Measurements from ENCODE around the gene ZNF232. TPM values are rescaled to one million over a fixed set of nuclear protein-coding genes. Genes with fewer than 3 reads are reported as not detected.
A peak's percentile ranks its signal among the peaks of the same experiment; 100 is the strongest.

The ZNF232 gene
- total and polyA plus RNA-seq, 2 donors (not counting 1 experiment from before 2014, with no cell fraction given): 4.2 to 7.3 TPM

GRCh38 chr17:5096731-5097100 is 15.0 kb downstream of the ZNF232 start:
- TF ChIP-seq EZH2 (IDR thresholded peaks at IDR 0.05; ENCODE audit: low read length, missing control alignments) (no peak), CTCF (conservative IDR thresholded peaks at IDR 0.05 in 1 of 2, IDR thresholded peaks at IDR 0.05 in 1 of 2; ENCODE audit: low read depth in 1 of 2, low read length in 2 of 2) (no peak)
- Histone ChIP-seq H3K79me2 (ENCODE audit: control insufficient read depth, insufficient read depth, low read length) (no peaks in the 10 kb centered on the region), H3K4me2 (ENCODE audit: extremely low read depth, insufficient read depth, low read length) (no peak overlapping the region)

GRCh38 chr17:5092218-5093010 is 19.3 kb downstream of the ZNF232 start:
- H3K4me1 ChIP-seq (ENCODE audit: control insufficient read depth, extremely low read depth, insufficient read depth, low read length): no peaks in the 10 kb centered on the region
- H3K27me3 ChIP-seq (ENCODE audit: control insufficient read depth, insufficient read depth, low read length): no peaks in the 10 kb centered on the region
- H3K4me2 ChIP-seq (ENCODE audit: extremely low read depth, insufficient read depth, low read length): no peak overlapping the region
- no peak overlapping the region for H2AFZ ChIP-seq (ENCODE audit: low read length)
- H3K36me3 ChIP-seq (ENCODE audit: control insufficient read depth, insufficient read depth, low read length): no peaks in the 10 kb centered on the region
- H3K79me2 ChIP-seq (ENCODE audit: control insufficient read depth, insufficient read depth, low read length): no peaks in the 10 kb centered on the region
- peak in 1 of 2 donors; percentile 18 for DNase-seq (ENCODE audit: low read depth in 2 of 2)
- no peak overlapping the region for H3K27ac ChIP-seq (ENCODE audit: insufficient read depth, low read length)
- H3K9me3 ChIP-seq (ENCODE audit: control insufficient read depth, insufficient read depth, low read depth, low read length): peaks cover 4% of the 10 kb centered on the region
- no peak overlapping the region for H3K9ac ChIP-seq (ENCODE audit: insufficient read depth, low read length)
- TF ChIP-seq CTCF (conservative IDR thresholded peaks at IDR 0.05 in 1 of 2, IDR thresholded peaks at IDR 0.05 in 1 of 2; ENCODE audit: low read depth in 1 of 2, low read length in 2 of 2) (no peak), EZH2 (IDR thresholded peaks at IDR 0.05; ENCODE audit: low read length, missing control alignments) (no peak)
- no peaks in the 10 kb centered on the region for H4K20me1 ChIP-seq (ENCODE audit: control insufficient read depth, extremely low read depth, insufficient read depth, low read length)
- no peak overlapping the region for H3K4me3 ChIP-seq (replicated peaks in 1 of 4; ENCODE audit: control extremely low read depth in 1 of 4, insufficient read depth in 1 of 4, low read depth in 3 of 4, low read length in 4 of 4)

More at GRCh38 chr17:5096731-5097100, 15.0 kb downstream of the ZNF232 start:
- H3K4me3 ChIP-seq (replicated peaks in 1 of 4; ENCODE audit: control extremely low read depth in 1 of 4, insufficient read depth in 1 of 4, low read depth in 3 of 4, low read length in 4 of 4): no peak overlapping the region
- H3K27me3 ChIP-seq (ENCODE audit: control insufficient read depth, insufficient read depth, low read length): no peaks in the 10 kb centered on the region
- H2AFZ ChIP-seq (ENCODE audit: low read length): no peak overlapping the region
- no peak overlapping the region for H3K27ac ChIP-seq (ENCODE audit: insufficient read depth, low read length)
- no peaks in the 10 kb centered on the region for H4K20me1 ChIP-seq (ENCODE audit: control insufficient read depth, extremely low read depth, insufficient read depth, low read length)
- DNase-seq (ENCODE audit: low read depth in 2 of 2): no peak
- no peaks in the 10 kb centered on the region for H3K4me1 ChIP-seq (ENCODE audit: control insufficient read depth, extremely low read depth, insufficient read depth, low read length)
- no peak overlapping the region for H3K9ac ChIP-seq (ENCODE audit: insufficient read depth, low read length)
- no peaks in the 10 kb centered on the region for H3K36me3 ChIP-seq (ENCODE audit: control insufficient read depth, insufficient read depth, low read length)
- peaks cover 4% of the 10 kb centered on the region for H3K9me3 ChIP-seq (ENCODE audit: control insufficient read depth, insufficient read depth, low read depth, low read length)

GRCh38 chr17:5080591-5080990 is 31.1 kb downstream of the ZNF232 start:
- Histone ChIP-seq H3K4me2 (ENCODE audit: extremely low read depth, insufficient read depth, low read length) (no peak overlapping the region), H3K27me3 (ENCODE audit: control insufficient read depth, insufficient read depth, low read length) (no peaks in the 10 kb centered on the region), H3K9me3 (ENCODE audit: control insufficient read depth, insufficient read depth, low read depth, low read length) (no peaks in the 10 kb centered on the region), H3K79me2 (ENCODE audit: control insufficient read depth, insufficient read depth, low read length) (no peaks in the 10 kb centered on the region), H3K27ac (ENCODE audit: insufficient read depth, low read length) (no peak overlapping the region), H4K20me1 (ENCODE audit: control insufficient read depth, extremely low read depth, insufficient read depth, low read length) (no peaks in the 10 kb centered on the region), H3K4me3 (replicated peaks in 1 of 4; ENCODE audit: control extremely low read depth in 1 of 4, insufficient read depth in 1 of 4, low read depth in 3 of 4, low read length in 4 of 4) (no peak overlapping the region), H3K36me3 (ENCODE audit: control insufficient read depth, insufficient read depth, low read length) (no peaks in the 10 kb centered on the region), H3K4me1 (ENCODE audit: control insufficient read depth, extremely low read depth, insufficient read depth, low read length) (no peaks in the 10 kb centered on the region), H3K9ac (ENCODE audit: insufficient read depth, low read length) (no peak overlapping the region), H2AFZ (ENCODE audit: low read length) (no peak overlapping the region)
- TF ChIP-seq EZH2 (IDR thresholded peaks at IDR 0.05; ENCODE audit: low read length, missing control alignments) (no peak), CTCF (conservative IDR thresholded peaks at IDR 0.05 in 1 of 2, IDR thresholded peaks at IDR 0.05 in 1 of 2; ENCODE audit: low read depth in 1 of 2, low read length in 2 of 2) (no peak)
- no peak for DNase-seq (ENCODE audit: low read depth in 2 of 2)
